GM18526 (cell line): ENCODE measurements around the gene CDV3.

Experiments used
- POLR2A ChIP-seq: IDR thresholded peaks from 3 replicates; pipeline ENCODE4 v1.6.1; 2011; ENCODE audit not compliant: insufficient read length; ENCODE audit errors: extremely low read depth

CDV3 gene

GRCh38 chr3:133591271-133591742 is 17.8 kb downstream of the CDV3 start:
- TF ChIP-seq POLR2A = no peak

- no peak for TF ChIP-seq POLR2A
These were observed 19.4 kb downstream of the CDV3 start for GRCh38 chr3:133592843-133593242.

- TF ChIP-seq POLR2A = no peak
These were observed 19.8 kb downstream of the CDV3 start for GRCh38 chr3:133593243-133593642.

DNA sequence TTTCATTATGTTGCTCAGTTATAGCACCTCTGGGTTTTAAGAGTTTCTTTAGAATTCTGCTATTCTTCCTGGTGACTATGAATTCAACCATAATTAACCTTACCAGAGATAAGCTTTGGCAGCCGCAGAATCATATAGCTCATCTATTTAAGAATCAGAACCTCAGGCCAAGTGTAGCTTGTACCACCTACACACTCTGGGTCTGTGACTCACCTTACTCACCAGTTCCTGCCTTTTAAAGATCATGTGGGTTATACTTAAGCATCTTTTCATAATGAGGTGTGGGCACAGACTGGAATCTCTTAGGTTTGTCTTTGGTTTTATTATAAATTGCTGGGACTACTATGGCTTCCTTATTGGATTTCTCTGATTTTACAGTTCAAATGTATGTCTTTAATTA is 21.9 kb downstream of the CDV3 start:
- TF ChIP-seq POLR2A = no peak

DNA sequence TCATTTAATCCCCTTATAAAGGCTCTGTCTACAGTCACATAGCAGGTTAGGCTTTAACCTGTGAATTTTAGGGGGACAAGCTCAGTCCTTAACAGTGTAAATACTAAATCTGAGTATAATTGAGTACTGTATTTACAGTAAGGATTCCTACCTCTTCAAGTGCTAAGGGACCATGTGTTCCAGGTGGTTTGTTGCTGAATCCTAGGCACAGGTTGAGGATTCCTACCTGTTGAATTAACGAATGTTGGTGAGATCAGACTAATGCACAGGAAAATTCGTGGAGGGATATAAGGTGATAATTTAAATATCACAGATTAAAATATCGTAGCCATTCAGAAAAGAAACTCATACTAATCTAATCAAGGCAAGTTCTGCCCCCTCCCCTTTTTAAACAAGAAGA is 24.9 kb downstream of the CDV3 start:
- no peak for TF ChIP-seq POLR2A

- TF ChIP-seq POLR2A = no peak
These were observed 25.8 kb downstream of the CDV3 start for GRCh38 chr3:133599280-133599679.

DNA sequence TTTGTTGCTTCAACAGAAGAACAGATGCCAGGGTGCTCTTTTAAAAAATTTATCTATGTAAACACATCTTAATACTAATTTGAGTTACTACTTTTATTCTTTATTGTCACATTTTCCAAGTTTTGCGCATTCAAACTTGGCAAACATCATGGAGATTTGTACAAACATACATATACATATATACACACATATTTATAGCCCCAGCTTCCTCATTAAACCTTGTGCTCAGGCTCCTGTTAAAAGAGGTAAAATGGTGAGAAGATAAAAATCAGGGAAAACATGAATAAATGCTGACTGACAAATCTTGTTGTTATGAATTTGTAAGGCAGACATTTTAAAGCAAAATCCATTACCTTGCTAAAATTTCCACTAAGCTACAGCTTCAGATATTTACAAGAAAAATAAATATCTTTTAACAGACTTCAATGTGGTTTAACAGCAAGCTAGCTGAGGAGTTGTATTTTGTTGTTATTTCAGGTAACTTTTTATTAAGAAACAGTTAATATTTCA is 27.1 kb downstream of the CDV3 start:
- no peak for TF ChIP-seq POLR2A

DNA sequence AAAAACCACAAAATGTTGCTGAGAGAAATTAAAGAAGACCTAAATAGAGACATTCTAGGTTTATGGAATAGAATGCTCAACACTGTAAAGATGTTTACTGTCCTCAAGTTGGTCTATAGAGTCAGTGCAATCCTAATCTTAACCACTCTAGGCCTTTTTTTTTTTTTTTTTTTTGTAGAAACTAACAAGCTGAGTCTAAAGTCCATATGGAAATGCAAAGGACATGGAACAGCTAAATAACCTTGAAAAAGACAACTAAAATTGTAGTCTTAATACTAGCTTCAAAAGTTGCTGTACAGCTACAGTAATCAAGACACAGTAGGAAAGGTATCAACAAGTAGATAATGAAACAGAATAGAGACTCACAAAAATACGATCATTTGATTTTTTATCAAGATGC is 32.9 kb downstream of the CDV3 start:
- no peak for TF ChIP-seq POLR2A

DNA sequence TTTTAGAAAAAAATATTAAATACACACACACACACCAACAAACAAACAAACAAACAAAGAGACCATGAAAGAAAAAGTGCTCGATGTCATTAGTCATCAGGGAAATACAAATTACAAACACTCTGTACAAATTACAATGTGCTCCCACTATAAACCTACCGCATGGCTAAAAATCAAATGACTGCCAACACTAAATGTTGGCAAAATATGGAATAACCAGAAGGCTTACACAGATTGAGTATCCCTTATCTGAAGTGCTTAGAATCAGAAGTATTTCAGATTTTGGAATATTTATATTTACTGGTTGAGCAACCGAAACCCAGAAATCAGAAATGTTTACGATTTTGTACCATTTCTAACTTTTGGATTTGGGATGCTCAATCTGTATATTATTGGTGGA is 33.4 kb downstream of the CDV3 start:
- TF ChIP-seq POLR2A = no peak

DNA sequence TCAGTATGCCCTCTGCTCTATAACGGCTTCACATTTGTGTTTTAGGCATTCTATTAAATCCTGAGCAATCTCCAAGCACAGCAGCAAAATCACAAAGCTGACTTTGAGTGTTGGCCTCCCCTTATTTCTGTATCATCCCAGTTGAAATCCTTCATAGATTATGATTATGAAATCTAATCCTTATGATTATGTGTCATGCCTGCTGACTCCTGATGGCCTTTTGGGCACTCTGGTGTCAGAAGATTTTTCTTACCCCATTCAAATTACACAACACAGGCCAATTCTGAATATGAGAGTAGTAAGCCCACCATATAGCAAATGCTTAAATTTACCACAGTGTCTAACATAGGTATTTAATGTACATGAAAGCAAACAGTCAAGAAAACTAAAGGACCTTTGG is 34.3 kb downstream of the CDV3 start:
- no peak for TF ChIP-seq POLR2A

DNA sequence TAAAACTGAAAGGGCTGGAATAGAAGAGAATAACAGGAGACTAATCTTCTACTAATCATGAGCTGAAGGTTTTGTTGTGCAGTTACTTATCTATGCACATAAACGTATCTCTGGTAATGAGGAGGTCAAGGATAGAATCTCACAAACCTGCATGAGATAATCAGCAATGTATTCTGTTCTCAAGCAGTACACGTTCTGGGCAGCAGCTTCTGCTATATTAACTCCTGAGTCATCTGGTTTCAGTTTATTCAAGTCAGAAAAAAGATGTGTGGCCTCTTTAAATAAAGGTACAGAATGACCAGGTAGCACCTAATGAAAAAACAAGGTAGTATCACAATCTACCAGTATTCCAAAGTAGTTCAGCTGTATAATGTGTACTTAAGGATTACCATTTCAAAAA is 34.9 kb downstream of the CDV3 start:
- no peak for TF ChIP-seq POLR2A

GRCh38 chr3:133610031-133610430 is 36.5 kb downstream of the CDV3 start:
- no peak for TF ChIP-seq POLR2A

DNA sequence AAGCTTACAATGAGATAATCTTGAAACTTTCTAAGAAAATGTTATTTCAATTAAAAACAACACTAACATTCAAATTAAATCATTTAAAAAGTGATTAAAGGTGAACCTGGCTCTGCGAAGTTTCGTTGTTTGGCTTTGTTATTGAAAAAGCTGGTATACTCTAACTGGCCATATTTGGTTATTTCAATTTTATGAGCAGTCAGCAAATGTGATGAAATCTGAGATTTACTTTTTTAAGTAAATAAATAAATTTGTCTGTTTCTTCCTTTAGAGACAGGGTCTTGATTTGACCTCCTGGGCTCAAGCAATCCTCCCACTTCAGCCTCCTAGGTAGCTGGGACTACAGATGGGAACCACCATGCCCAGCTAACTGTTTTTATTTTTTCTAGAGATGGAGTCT is 38.0 kb downstream of the CDV3 start:
- TF ChIP-seq POLR2A = no peak

- TF ChIP-seq POLR2A = no peak
These were observed 46.7 kb downstream of the CDV3 start for GRCh38 chr3:133620066-133620784.

DNA sequence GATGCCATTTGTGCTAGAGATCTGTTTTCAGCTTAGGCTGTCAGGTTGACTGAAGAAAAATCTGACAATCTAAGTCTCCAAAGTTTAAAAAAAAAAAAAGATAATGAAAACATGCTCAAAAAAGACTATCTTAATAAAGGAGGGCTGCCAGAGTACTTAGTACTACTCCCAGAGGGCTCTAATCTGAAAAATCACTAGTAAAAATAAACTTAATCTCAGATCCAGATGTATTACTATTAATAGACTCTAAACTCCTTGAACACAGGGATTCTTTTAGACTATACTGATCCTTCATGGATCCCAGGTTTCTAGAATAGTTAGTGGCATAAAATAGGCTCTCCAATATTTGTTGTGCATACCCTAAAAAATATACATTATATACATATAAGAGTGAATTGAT is 54.3 kb downstream of the CDV3 start:
- TF ChIP-seq POLR2A = no peak

DNA sequence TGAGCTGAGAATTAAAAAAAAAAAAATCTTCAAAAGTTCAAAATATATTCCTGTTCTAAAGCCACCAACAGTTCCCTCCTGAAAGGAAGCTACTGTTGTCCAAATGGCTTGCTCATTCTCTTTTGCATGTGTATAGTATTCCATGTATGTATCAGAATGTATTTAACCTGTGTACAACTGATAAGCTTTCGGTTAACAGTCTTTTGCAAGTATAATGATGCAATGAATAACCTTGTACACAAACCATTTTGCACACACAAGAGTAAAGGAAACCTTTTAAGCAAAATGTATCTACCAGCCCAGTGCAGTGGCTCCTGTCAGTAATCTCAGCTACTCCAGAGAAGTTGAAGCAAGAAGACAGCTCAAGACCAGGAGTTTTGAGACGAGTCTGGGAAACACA is 55.7 kb downstream of the CDV3 start:
- TF ChIP-seq POLR2A = no peak

- TF ChIP-seq POLR2A = no peak
These were observed 60.0 kb downstream of the CDV3 start for GRCh38 chr3:133633439-133633838.
